Inferior parietal cortex (tissue), 1 donor: ENCODE results near the gene LBR.
"Not testable (repeated sequence)": the region's sequence is repeated elsewhere in the genome, so short reads cannot be mapped to it uniquely, and the experiment has no call there.

ENCODE experiments used
- DNase-seq: peaks from one replicate; pipeline ENCODE4 v3.0.0-alpha.2; 2016; ENCODE audit errors: extremely low spot score

The LBR gene

GRCh38 chr1:225423518-225423855 is 4.4 kb downstream of the LBR start:
- DNase-seq, result no peak

GRCh38 chr1:225422795-225423517 is 4.9 kb downstream of the LBR start:
- no peak for DNase-seq

DNA sequence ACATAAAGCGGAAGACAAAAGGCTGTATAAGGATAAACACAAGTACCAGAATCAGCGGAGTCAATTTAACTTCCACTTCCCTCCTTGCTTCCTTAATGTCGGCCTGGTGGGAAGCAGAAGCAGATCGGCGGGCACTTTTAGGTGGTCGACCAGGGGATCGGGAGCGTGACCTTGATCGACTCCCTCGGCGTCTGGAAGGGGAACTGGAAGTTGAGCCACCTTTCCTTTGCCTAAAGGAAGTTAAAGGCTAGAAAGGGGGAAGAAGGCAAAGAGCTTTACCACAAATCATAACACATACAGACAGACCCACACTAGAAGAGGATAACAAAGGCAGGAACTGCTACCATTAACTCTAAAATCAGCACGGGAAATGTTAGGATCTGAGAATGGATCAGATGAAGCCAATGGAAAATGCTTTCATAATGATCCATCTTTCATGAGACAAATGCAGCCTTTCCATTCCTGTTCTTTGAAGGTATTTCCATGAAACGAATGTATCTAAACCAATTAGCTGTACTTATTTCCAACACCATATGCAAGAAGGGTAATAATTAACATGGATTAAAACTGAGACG is 5.7 kb downstream of the LBR start:
- DNase-seq, result no peak

DNA sequence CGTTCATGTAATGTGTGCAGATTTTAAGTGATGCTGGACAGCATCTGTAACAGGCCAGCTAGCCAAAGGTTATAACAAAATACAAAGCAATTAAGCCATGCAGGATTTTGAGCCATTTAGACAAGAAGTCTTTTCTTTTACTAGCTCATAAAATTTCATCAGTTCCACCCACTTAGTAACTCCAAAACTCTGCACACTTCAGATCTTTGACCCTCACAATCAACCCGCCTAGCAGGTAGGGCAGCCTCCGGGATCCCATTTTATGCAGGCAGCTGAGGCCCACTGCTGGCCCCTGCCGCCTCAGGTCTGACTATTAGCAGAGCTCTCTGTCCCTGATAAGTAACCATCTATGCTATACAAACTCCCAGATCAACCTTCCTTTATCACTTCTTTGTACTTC is 9.2 kb downstream of the LBR start:
- no peak for DNase-seq

- no peak for DNase-seq
Observed at GRCh38 chr1:225418059-225418458, 9.8 kb downstream of the LBR start.

GRCh38 chr1:225415967-225416745 is 11.7 kb downstream of the LBR start:
- DNase-seq, result no peak

DNA sequence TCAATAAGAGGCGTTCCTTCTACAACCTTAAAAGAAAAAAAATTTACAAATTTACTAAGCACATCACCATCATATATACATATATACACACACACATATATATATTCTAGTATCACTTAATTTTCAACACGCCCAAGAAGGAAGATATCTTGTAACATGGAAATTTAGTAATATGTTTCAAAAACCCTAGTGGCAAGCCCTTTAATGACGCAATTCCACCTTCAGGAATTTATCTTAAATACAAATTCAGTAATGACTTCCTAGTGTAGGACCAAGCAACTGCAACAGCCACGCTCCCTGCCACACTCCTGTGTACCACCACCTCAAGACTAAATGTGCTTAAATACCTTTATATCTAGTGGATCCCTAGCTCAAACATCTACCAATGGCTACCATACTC is 12.5 kb downstream of the LBR start:
- DNase-seq, result no peak

GRCh38 chr1:225413708-225414375 is 14.0 kb downstream of the LBR start:
- no peak for DNase-seq

DNA sequence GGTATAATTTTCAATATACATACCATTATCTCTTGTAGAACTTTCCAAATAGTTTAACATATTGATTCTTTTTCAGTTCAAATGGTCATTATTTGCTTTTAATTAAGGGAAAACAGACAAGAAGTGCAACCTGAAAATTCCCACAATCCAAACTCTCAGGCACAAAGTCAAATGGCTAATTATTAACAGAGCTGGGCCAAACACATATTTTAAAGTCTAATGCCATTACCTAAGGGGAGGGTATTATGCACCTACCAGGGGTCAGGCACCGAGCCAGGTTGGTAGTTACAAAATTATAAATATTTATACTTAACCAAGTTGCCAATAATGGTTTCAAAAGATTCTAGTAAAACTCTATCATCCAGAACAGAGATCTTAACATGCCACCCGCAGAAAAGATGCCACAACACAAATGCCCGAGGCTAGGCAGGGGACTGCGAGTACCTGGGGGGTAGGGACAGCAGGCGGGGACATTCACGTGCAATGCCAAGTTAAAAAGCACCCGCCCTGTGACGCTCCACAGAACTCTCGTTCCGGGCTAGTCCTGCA is 15.0 kb downstream of the LBR start:
- DNase-seq, result no peak

DNA sequence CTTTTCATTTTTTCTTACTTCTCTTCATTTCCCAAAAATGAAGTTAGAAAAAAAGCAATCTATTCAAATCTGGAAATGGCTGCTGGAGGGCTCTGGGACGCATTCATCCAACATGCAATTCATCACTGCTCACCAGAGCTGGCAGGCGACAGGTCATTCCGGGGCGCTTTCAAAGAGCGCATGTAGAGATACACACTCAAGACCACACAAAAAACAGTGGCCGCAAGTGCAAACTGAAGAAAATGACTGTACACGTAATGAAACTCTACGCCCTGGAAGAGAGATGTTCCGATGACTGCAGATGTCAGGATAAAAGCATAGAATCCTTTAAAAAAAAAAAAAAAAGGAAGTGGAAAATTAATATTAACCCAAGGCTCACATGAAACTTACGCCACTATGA is 15.5 kb downstream of the LBR start:
- no peak for DNase-seq

DNA sequence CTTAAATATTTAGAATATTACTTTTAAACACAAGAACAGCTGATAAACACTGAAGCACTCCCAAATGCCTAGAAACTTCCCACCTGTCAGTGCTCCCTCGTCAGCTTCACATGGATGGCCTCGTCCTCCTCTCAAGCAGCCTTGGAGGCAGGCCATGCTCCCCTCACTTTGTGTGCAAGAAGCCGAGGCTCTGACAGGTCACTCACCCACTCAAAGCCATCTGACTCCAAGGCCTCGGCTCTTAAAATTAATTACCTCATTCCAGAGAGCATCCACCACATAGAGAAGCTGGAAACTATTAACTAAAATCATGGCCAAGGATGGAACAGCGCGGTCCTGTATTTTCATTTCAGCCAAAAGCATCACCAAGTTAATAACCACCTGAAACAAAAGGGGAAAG is 17.8 kb downstream of the LBR start:
- no peak for DNase-seq

- no peak for DNase-seq
Observed at GRCh38 chr1:225409051-225409450, 18.8 kb downstream of the LBR start.

GRCh38 chr1:225408249-225408648 is 19.6 kb downstream of the LBR start:
- DNase-seq, result no peak

DNA sequence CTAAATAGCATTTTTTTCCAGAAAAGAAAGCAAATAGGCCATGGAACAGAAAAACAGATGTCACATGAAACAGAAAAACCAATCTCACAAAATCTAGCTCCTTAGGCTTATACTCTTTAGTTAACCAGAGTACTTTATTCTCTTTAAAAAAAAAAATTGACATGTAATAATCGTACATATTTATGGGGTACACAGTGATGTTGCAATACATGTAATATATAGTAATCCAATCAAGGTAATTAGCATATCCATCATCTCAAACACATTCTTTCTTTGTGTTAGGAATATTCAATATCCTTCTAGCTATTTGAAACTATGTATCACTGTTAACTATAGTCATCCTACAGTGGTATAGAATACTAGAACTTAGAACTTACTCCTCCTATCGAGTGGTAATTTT is 20.1 kb downstream of the LBR start:
- DNase-seq, result no peak

- DNase-seq, result no peak
Observed at GRCh38 chr1:225406976-225407725, 20.7 kb downstream of the LBR start.

GRCh38 chr1:225400968-225401367 is 26.9 kb downstream of the LBR start:
- no peak for DNase-seq

DNA sequence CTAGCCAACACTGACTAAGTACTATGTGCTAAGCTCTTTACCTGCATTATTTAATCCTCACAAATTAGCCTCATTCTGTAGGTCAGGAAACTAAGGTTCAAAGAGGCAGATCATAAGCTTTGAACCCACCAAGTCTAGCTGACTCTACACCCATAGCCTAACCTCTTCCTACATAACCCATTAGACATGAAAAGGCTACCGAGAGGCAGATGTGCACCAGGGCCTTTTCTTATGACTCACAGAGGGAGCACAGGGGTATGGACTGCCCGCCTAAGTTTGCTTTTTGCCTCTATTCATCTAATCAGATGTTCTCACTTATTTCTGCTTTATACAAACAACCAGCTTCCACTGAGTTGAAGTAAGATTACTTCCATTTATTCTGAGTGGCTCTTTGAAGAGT is 31.5 kb downstream of the LBR start:
- DNase-seq, result no peak

DNA sequence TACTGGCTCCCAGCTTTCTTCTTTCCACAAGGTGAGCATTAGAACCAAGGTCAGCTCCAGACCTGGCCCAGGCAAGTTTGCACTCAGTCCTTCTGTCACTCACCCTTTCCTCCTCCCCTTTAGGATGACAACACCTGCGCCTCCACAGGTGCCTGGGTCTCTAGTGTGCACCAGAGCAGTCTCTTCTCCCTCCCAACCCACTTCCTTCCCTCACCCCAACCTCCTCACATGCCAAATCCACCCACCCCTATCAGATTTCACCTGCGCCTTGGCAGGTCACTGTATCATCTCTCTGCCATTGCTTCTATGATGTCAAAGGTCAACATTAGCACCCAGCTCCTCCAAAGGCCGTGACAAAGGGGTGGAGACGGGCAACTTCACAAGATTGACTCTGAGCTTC is 38.0 kb downstream of the LBR start:
- DNase-seq, result no peak

DNA sequence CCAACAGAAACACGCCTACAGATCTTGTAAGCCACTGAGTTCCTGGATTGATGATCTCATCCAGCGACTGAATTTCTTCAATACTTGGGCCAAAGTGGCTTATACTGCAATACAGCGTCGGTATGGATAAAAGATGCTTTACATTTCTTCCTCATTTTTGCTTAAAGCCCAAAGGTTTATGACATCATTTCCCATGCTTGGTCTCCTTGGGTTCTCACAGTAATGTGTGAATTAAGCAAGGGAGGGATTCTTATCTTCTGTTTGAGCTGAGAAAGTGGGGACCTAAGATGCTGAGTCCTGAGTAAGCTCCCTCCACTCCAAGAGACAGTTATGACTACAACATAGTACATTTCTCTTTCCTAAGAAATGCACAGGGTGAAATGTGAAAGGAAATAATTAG is 39.5 kb downstream of the LBR start:
- DNase-seq, result no peak

DNA sequence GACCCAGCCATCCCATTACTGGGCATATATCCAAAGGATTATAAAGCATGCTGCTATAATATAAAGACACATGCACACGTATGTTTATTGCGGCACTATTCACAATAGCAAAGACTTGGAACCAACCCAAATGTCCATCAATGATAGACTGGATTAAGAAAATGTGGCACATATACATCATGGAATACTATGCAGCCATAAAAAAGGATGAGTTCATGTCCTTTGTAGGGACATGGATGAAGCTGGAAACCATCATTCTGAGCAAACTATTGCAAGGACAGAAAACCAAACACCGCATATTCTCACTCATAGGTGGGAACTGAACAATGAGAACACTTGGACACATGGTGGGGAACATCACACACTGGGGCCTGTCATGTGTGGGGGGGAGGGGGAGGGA is 41.0 kb downstream of the LBR start:
- not testable (repeated sequence) for DNase-seq

GRCh38 chr1:225380691-225381090 is 47.1 kb downstream of the LBR start:
- no peak for DNase-seq

DNA sequence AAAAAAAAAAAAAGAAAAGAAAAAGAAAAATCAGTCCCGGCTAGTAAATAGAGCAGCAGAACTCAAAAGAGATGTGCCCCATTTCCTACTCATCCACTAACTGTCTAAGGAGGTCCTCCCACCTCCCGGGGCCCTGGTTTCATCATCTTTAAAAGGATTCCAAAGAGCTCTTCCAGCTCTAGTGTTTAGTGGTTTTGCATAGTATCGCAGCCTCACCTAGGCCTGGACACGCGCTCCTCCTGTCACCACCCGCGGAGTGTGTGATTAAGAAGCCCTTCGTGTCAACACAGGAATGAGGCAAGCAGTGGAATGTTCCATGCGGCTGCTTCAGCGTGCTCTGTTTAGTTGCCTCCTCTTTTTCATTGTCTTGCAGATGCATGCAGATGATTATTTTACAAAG is 49.0 kb downstream of the LBR start:
- DNase-seq, result no peak
